Effector memory CD4-positive, alpha-beta T cell (primary cell): Measurements from ENCODE around the gene LOXL3.
A peak's percentile ranks its signal among the peaks of the same experiment; 100 is the strongest.

ENCODE experiments used
- DNase-seq, 3 donors: peaks; one replicate each; pipeline ENCODE4 v3.0.0-alpha.2; 2020
- H3K27ac ChIP-seq: 2 replicates; pipeline ENCODE4 v1.7.0; 2013; ENCODE audit warnings: mild to moderate bottlenecking, low read length, moderate library complexity; ENCODE audit not compliant: insufficient read depth, poor library complexity, severe bottlenecking
- H3K27me3 ChIP-seq: replicated peaks from 2 replicates; pipeline ENCODE4 v1.7.0; 2013; ENCODE audit warnings: mild to moderate bottlenecking, low read length; ENCODE audit not compliant: insufficient read depth, control insufficient read depth, poor library complexity, severe bottlenecking
- H3K36me3 ChIP-seq: 2 replicates; pipeline ENCODE4 v1.7.0; 2013; ENCODE audit warnings: mild to moderate bottlenecking, low read length, moderate library complexity; ENCODE audit not compliant: control insufficient read depth, insufficient read depth
- H3K4me1 ChIP-seq: 2 replicates; pipeline ENCODE4 v1.7.0; 2013; ENCODE audit warnings: low read length, mild to moderate bottlenecking; ENCODE audit not compliant: control insufficient read depth, insufficient read depth, poor library complexity, severe bottlenecking
- H3K4me3 ChIP-seq: 2 replicates; pipeline ENCODE4 v1.7.0; 2013; ENCODE audit warnings: low read length, low read depth, mild to moderate bottlenecking; ENCODE audit not compliant: insufficient read depth, poor library complexity, severe bottlenecking
- H3K9me3 ChIP-seq: 2 replicates; pipeline ENCODE4 v1.7.0; 2013; ENCODE audit warnings: mild to moderate bottlenecking, low read length, moderate library complexity; ENCODE audit not compliant: control insufficient read depth
- total RNA-seq, 3 donors: gene quantifications; one replicate each; lab custom pipeline; 2026; lab: John Stamatoyannopoulos, UW

Gene LOXL3, protein sequence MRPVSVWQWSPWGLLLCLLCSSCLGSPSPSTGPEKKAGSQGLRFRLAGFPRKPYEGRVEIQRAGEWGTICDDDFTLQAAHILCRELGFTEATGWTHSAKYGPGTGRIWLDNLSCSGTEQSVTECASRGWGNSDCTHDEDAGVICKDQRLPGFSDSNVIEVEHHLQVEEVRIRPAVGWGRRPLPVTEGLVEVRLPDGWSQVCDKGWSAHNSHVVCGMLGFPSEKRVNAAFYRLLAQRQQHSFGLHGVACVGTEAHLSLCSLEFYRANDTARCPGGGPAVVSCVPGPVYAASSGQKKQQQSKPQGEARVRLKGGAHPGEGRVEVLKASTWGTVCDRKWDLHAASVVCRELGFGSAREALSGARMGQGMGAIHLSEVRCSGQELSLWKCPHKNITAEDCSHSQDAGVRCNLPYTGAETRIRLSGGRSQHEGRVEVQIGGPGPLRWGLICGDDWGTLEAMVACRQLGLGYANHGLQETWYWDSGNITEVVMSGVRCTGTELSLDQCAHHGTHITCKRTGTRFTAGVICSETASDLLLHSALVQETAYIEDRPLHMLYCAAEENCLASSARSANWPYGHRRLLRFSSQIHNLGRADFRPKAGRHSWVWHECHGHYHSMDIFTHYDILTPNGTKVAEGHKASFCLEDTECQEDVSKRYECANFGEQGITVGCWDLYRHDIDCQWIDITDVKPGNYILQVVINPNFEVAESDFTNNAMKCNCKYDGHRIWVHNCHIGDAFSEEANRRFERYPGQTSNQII
- total RNA-seq: 0 to 0.19 (median 0.17) reads per million in 3 donors

DNA sequence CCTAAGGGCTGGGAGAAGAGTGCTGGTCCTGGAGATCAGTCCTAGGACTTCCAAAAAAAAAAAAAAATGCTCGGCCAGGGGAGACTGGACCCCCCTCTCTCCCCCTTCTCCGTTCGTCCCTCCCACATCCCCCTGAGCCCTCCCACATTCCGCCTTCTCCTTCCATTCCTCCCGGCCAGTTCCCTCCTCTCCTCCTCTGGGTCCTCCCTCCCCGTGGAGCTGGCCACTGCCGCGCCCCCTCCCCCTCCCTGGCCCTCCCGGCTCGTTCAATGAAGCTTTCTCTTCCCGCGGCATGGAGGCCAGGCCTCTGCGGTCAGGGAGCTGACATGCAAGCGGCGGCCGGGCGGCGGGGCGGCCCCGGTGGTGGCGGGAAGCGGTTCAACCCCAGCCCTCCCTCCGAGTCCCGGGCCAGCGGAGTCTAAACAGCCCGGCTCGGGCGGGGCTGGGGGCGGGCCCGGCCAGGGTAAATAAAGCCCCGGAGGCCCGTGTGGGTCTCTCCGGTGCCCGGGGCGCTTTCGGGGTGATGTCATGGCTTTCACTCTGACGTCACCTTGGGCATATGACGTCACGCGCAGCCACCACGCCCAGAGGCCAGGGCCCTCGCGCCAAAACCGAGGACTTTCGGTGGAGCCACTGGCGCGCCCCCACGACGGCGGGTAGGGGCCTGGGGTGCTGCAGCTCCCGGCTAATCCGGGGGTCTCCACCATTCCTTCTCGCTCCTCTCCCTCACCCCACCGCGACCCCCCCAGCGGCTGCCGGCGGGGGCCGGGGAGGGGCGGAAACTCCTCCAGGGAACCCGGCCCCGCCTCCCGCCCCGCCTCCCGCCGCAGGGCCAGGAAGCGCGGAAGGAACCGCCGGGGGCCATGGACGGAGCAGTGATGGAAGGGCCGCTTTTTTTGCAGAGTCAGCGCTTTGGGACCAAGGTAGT is at the start of gene LOXL3, which contains the start of gene DOK1:
Gene LOXL3, minus strand, starts transcription at position 51 of the 928 bp plus-strand sequence. CDS start 1,308 bp downstream, outside the sequence.
Gene DOK1, plus strand, starts transcription at position 829 of the 928 bp plus-strand sequence. Its CDS starts 35 bp downstream, at position 864.
- H3K27ac ChIP-seq: peak within 1 kb of the TSS; percentile 70
- H3K36me3 ChIP-seq: peaks cover 9% of the 10 kb centered on the region
- peak within 1 kb of the TSS; percentile 68 for H3K4me3 ChIP-seq
- DNase-seq: peak; percentile 69 to 79 (median 75)
- peaks cover 7% of the 10 kb centered on the region for H3K27me3 ChIP-seq
- peaks cover 22% of the 10 kb centered on the region for H3K4me1 ChIP-seq
- no peaks in the 10 kb centered on the region for H3K9me3 ChIP-seq

DNA sequence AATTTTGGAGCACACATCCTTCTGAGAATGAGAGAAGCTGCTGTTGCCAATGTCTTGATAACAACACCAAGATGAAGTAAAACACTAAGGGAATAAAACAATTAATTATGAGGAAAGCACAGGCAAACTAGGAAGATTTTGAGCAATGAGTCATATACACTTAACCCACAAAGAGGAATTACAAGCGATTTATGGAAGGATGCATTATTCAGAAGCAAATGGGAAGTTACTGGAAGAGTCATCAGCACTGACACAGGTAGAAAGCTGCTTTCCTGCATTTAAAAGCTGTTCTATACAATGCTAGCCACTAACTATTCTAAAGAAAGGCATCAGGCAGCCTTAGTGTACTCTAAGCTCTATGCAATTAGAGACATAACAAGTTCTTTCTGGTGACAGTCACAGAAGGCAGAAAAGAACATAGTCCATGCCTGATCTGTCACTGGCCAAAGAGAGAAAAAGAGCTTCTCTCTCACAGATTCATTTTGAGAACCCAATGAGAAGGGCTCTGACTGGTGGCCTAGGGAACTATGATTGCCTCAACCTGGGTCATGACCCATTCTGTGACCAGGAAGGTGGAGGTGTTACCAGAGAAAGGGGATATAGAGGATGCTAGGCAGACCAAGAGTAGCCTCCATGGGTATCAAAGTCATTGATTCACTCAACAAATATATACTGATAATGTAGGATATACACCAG is 49.0 kb upstream of the LOXL3 start:
- DNase-seq: no peak
- Histone ChIP-seq H3K4me3 (no peak overlapping the region), H3K4me1 (no peaks in the 10 kb centered on the region), H3K27ac (no peak overlapping the region), H3K9me3 (no peaks in the 10 kb centered on the region), H3K36me3 (no peaks in the 10 kb centered on the region), H3K27me3 (no peaks in the 10 kb centered on the region)

DNA sequence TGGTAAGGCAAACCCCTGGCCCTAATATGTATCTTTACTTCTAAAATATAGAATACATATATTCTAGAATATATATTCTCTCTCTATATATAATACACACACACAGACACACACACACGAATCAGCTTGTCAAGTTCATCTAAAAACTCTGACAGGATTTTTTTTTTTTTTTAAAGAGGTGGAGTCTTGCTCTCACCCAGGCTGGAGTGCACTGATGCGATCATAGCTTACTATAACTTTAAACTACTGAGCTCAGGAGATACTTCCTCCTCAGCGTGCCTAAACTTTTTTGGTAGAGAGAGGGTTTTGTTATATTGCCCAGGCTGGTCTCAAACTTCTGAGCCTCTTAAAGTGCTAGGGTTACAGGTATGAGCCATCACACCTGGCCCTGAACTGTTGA is 45.9 kb upstream of the LOXL3 start:
- no peaks in the 10 kb centered on the region for H3K4me1 ChIP-seq
- no peak for DNase-seq
- no peak overlapping the region for H3K4me3 ChIP-seq
- H3K9me3 ChIP-seq: no peaks in the 10 kb centered on the region
- no peak overlapping the region for H3K27ac ChIP-seq
- no peaks in the 10 kb centered on the region for H3K36me3 ChIP-seq
- H3K27me3 ChIP-seq: no peaks in the 10 kb centered on the region

DNA sequence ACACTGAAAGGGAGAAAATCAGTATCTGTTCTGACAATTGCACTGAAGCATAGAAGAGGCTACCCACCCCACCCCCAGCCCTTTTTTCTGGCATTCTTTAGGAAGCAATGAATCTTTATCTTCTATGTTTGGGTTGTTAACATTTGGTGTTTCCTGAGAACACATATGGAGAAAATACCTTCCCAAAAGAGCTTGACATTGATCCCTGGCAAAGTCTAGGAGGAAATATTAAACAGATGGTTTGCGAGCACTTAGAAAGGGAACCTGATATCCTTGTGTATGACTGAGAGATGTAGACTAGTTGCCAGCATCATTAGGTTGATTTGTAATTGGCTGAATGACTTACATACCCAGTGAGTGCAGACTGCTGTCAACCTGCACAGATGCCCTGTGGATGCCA is 43.7 kb upstream of the LOXL3 start:
- Histone ChIP-seq H3K36me3 (no peaks in the 10 kb centered on the region), H3K9me3 (no peaks in the 10 kb centered on the region), H3K4me1 (no peaks in the 10 kb centered on the region), H3K27me3 (peaks cover 5% of the 10 kb centered on the region), H3K27ac (no peak overlapping the region), H3K4me3 (no peak overlapping the region)
- DNase-seq: no peak

DNA sequence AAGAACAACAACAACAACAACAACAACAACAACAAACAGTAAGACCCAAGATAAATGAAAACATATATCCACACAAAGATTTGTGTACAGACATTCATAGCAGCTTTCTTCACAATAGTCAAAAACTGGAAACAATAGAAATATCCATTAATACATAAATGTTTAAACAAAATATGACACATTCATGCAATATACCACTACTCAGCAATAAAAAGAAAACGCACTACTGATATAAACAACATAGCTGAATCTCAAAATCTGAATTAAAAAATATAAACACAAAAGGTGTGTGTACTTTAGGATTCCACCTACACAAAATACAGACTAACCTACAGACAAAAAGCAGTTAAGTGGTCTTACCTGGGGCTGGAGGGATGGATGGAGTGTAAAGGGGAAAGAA is 42.8 kb upstream of the LOXL3 start:
- H3K4me1 ChIP-seq: no peaks in the 10 kb centered on the region
- H3K4me3 ChIP-seq: no peak overlapping the region
- H3K9me3 ChIP-seq: no peaks in the 10 kb centered on the region
- peaks cover 9% of the 10 kb centered on the region for H3K27me3 ChIP-seq
- DNase-seq: no peak
- no peak overlapping the region for H3K27ac ChIP-seq
- no peaks in the 10 kb centered on the region for H3K36me3 ChIP-seq

DNA sequence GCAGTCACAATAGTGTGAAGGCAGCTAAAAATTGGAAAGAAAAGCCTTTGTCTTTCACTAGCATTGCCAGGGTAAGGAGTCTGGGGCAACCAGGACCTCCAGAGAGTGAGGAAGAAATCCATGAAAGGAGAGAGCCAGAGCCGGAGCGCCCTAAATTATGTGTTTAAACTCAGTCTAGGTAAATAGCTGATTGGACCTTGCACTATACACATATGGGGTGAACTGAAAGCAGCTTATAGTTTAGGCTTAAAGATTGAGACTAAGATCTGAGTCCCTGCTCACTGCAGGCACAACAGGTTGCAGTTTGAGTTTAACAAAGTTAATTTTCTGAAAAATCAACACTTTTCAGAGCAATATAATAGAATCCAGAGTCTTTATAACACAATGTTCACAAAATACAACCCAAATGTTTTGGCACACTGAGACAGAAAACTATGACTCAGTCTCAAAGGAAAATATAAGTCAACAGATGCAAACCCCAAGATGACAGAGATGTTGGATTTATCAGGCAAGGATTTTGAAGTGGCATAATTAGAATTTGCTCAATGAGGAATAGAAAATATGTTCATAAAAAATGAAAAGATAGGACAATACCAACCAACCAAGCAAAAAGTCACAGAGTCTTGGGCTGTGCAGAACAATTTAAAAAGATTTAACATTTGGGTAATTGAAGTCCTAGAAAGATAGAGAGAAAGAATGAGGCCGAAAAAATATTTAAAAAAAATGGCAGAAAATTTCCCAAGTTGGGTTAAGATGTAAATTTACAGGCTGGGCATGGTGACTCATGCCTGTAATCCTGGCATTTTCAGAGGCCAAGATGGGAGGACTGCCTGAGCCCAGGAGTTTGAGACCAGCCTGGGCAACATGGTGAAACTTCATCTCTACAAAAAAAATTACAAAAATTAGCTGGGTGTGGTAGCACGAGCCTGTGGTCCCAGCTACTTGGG is 40.4 kb upstream of the LOXL3 start:
- H3K27ac ChIP-seq: no peak overlapping the region
- no peaks in the 10 kb centered on the region for H3K9me3 ChIP-seq
- no peaks in the 10 kb centered on the region for H3K36me3 ChIP-seq
- H3K4me1 ChIP-seq: no peaks in the 10 kb centered on the region
- no peak for DNase-seq
- peaks cover 11% of the 10 kb centered on the region for H3K27me3 ChIP-seq
- H3K4me3 ChIP-seq: no peak overlapping the region

DNA sequence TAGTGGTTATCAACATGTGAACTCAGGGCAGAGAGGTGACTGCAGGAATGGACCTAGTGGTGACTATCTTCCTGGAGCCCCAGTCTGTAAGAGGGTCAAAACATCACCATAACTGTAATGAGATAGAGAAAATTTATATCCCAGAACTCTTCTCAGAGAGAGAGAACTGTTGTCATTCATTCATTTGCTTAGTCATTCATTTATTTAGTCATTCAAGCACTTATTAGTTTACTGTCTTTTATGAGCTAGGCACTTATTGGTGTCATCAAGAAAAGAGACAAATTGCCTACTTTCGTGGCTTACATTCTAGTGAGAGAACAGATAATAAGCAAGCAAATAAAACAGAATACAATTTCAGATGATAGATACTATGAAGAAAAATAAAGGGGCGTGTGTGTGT is 34.9 kb upstream of the LOXL3 start:
- H3K27ac ChIP-seq: no peak overlapping the region
- H3K4me1 ChIP-seq: no peaks in the 10 kb centered on the region
- no peak for DNase-seq
- peaks cover 11% of the 10 kb centered on the region for H3K27me3 ChIP-seq
- H3K4me3 ChIP-seq: no peak overlapping the region
- H3K9me3 ChIP-seq: no peaks in the 10 kb centered on the region
- H3K36me3 ChIP-seq: no peaks in the 10 kb centered on the region

DNA sequence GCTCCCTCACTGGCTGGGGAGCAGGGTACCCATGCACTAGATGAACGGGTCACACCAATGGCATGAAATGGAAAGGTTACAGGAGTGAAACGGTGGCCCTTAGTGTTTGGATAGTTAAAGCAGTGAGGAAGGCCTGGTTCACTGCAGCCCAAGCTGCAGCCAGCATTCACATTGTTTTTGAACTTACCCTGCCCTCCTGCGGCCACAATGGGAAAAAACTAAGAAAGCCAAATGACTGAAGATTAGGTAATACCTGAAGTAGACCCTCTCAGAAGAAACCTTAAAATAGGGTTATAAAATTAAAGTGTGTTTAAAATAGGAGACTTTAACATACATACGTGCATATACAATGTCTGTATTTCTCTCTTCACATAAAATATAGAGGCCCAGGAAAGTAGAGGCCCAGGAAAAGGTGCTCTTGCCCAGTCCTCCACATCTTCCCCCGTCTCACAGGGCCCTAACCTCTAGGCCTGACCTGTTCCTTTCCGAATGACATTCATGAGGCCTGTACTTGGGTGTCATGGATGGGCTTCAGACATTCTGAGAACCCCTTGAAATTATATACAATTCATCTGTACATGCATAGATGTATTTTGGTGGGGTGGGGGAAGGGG is 34.0 kb upstream of the LOXL3 start:
- Histone ChIP-seq H3K4me1 (no peaks in the 10 kb centered on the region), H3K27me3 (peaks cover 8% of the 10 kb centered on the region), H3K36me3 (no peaks in the 10 kb centered on the region), H3K4me3 (no peak overlapping the region), H3K9me3 (no peaks in the 10 kb centered on the region), H3K27ac (no peak overlapping the region)
- DNase-seq: peak; percentile 10 to 39 (median 21)
